ENCODE results near the gene ESD.
A peak's percentile ranks its signal among the peaks of the same experiment; 100 is the strongest.
"Not testable (repeated sequence)": the region's sequence is repeated elsewhere in the genome, so short reads cannot be mapped to it uniquely, and the experiment has no call there.

Gene ESD

DNA sequence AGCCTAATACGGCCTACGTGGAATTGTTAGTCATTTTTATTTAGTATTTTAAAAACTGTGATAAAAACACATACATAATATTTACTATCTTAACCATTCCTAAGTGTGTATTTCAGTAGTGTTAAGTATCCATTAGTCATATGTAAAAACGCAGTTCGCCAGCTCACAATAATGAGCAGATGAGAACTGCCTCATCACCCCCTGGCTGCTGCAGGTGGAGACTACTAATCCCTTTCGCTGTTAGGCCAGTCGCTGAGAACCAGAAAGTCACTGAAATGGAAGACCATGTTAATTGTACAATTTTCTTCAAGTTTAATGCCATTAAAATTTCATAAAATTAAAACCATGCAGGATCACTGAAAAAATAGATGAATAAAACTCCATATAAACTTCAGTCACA is 1.6 kb downstream of the ESD start:
- DNase-seq (ENCODE audit: low spot score) = no peak

DNA sequence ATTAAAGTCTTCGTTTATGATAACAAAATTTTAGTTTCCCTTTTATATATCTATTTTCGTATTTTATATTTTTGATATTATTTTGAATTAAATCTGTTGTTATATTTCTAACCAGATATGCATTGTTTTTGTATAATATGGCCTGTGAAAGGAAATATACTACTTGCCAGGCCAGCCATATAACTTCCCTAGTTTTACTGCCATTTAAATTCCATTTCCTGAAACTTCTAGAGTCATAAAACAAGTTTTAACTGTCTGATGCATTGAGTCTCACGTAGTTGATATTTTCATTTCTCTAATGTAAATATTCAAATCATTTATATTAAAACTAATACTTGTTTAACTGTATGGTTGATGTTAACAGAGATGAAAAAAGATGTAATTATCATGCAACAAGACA is 13.5 kb downstream of the ESD start:
- DNase-seq (ENCODE audit: low spot score) = no peak

DNA sequence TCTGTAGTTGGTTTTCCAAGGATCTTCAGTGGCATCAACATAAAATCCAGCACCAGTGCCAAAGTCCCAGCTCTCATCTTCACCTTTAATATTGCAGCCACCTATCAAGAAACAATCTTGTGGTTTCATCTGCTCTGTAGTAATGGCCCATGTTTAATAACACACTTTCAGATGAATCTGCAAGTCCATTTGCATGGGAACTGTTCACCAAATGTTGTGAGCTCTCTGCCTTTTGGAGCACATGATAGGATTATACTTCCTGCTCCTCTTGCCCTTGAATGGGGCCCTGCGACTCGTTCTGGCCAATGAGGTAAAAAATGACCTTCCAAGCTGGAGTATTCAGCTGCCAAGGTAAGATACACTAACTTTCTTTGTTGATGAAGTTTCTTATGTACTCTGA is 14.3 kb downstream of the ESD start:
- no peak for DNase-seq (ENCODE audit: low spot score)

DNA sequence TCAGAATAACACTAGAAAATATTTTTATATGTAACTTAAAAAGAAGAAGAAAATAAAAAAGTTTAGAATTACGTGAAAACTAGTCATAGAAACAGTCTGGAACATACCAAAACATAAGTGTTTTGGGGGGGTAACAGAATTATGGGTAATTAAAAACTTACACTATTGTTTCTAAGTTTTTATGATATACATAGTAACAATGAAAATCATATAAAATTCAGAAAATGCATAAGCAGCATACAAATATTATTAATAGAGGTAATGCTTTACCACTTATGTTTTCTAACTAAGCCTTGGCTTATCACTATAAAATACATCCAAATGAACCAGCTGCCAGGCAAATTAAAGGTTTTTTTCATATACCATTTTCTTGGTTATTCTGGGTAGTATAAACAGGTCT is 14.9 kb downstream of the ESD start:
- no peak for DNase-seq (ENCODE audit: low spot score)

DNA sequence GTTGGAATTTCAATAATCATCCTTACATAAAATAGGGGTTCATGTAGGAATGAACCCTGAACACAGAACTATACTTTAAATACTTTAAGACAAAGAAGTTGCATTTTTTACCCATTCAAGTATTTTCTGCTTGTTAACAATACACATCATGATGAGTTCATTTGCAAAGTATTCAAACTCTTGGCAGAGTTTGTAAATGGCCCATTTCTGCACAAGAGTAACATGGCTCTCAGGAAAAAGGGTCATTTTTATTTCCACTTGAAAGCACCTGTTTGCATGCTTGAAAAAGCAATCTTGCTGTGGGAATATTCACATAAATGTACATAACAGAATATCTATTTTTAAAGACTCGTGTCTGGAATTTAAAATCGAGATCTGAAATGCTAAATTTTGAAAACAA is 18.1 kb downstream of the ESD start:
- peak; percentile 32 for DNase-seq (ENCODE audit: low spot score)

DNA sequence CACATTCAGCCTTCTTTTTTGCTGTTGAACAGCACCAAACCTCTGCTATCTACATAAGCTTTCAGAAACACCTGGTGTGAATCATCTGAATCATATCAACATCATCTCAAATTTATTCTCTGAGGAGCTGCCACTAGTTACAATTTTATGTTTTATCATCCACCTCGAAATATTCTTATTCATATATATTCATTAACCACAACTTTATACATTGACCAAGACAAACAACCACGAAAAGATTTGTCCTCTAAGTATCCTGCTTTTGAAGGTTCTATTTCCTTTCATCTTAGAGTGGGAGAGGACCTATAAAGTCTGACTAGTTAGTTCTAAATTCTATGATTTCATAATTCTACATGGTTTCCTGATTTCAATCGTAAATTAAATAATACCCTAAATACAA is 18.9 kb downstream of the ESD start:
- no peak for DNase-seq (ENCODE audit: low spot score)

DNA sequence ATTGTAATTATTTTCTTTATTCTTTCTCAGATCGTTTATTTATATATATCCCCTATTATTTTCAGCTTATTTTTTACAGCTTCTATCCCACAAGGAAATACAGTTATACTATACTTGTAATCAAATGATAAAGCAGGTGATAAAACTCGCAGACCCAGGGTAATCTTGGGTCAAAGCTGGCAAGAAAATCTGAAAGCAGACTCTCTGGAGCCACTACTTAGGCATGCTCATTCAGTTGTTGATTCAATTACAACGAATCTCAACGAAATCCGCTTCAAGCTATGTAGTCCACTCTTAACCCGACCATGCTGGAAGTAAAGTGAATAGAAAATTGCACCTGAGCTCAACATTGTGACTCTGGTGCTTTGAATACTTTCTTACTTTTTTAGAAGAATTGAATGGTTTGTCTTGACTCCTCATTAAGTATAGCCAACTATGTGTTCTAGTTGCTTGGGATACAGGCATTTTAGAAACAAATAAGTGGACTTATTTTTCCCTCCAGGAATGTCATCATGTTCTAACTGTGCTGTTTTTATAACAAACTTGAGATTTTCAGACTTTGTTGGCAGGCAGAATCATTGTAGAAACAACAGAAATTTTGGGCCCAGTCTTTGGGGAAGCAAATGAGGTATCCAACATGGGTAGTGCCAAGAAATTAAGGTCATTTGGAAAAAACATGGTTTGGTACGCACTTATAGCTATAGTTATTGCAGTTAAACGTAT is 21.4 kb downstream of the ESD start:
- no peak for DNase-seq (ENCODE audit: low spot score)

DNA sequence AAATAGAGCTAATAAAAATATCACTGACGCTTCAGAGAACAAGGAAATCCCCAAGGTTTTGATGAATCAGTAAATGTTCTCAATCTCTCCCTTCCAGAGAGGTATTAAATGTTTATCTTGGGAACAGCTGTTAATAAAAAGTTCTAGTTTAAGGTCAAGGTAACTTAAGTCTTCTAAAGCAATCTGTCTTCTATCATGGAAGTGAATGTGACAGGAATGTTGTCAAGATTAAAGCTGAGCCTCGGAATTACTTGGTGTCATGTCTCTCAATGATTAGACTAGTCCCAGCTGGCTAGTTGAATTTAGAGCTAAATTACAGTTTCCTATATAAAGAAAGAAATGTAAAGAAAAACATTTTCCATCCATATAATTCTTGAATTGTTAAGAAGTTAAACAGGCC is 23.4 kb downstream of the ESD start:
- DNase-seq (ENCODE audit: low spot score) = no peak

DNA sequence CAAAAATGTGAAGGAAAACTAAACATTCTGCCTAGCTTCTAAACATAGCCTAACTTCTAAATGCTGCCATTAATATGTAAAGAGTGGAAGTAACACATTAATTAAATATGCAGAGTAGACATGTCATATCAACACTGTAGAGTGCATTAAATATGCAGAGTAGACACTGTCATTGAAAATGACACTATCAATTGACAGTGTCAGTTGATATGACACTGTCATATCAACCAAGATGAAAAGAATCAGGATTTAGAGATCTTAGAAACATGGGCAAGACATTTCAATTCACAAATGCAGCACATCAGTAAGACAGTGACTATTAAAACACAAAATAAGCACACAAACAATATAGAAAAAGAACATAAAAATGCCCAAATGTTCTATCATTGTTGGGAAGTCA is 25.3 kb downstream of the ESD start:
- no peak for DNase-seq (ENCODE audit: low spot score)

DNA sequence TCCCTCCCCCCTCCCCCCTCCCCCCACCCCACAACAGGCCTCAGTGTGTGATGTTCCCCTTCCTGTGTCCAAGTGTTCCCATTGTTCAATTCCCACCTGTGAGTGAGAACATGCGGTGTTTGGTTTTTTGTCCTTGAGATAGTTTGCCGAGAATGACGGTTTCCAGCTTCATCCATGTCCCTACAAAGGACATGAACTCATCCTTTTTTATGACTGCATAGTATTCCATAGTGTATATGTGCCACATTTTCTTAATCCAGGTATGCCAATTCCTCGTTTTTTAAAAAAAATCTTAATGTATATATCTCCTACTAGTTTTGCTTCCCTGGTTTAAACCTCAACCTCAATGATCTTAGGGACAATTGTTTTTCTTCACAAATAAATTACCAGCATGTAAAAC is 27.0 kb downstream of the ESD start:
- not testable (repeated sequence) for DNase-seq (ENCODE audit: low spot score)

DNA sequence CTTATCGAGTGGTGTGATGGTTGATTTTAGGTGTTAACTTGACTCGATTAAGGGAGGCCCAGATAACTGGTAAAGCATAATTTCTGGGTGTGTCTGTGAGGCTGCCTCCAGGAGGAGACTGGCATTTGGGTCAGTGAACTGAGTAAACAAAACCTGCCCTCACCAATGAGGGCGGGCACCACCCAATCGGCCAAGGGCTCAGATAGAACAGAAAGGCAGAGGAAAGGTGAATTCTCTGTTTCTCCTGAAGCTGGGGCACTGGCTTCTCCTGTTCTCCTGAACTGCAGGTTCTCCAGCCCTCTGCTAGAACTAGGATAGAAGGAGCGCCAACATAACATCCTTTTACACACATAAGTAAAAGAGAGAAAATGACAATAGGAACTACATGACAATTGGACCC is 35.1 kb downstream of the ESD start:
- DNase-seq (ENCODE audit: low spot score) = no peak

DNA sequence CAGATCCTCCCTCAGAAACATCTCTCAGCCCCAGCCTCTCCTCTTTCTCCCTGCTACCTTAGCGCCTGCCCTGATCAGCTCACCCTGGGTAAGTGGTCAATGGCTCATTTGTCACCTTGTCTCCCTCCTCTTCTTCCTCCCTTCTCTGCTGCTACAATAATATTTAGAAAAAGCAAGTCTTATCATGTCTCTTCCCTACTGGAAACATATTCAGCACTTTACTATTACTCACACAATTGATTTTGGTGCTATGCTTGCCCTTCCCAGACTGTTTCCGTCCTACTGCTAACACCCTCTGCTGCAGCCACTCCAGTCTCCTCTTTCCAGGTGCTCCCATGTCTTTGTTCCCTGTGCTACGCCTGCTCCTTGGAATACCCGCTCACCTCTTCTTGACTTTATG is 35.8 kb downstream of the ESD start:
- no peak for DNase-seq (ENCODE audit: low spot score)

DNA sequence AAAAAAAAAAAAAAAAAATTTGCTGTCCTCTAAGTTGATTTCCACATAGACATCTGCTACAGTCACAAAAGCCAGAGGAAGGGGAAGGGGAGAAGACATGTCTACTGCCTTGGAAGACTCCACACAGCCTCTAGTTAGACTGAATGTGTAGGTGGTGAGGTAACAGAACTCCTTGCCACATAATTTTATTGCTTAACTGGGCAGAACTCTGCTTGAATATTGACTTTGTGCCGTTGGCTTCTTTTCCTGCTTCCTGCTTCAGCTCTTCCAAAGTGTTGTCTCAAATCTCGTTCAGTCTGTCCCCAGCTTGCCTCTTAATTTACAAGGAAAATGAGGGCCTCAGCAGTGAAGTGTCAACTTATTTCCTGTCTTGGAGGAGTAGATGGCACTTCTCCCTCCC is 37.1 kb downstream of the ESD start:
- DNase-seq (ENCODE audit: low spot score) = peak; percentile 24

DNA sequence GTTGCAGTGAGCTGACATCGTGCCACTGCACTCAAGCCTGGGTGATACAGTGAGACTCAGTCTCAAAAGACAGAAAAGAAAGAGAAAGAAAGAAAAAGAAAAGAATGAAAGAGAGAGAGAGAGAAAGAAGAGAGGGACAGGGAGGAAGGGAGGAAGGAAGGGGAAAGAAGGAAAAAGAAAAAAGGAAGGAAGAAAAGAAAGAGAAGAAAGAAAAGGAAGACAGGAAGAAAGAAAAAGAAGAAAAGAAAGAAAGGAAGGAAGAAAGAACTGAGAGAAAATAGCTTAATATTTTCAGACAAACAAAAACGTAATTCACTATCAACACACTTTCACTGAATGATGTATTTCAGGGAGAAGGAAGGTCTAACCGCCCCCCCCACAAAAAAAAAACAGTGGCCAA is 39.3 kb downstream of the ESD start:
- DNase-seq (ENCODE audit: low spot score) = no peak

DNA sequence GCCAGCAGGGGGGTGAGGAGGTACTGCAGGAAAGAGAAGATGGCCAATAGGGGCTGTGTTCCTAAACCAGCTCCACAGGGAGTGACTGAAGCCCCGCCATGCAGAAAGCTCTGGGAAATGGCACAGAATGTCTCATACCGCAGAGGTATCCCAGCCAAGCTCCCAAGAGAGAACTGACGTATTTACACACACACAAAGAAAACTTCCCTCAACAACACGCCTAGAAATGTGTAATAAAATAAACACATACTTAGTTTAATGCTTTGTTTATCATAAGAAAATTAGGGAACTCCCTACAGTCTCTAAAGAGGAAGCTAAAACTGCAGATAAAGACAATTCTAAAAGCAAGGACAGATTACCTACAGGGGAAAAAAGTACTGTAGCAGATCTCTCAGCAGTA is 40.0 kb downstream of the ESD start:
- DNase-seq (ENCODE audit: low spot score) = peak; percentile 22

DNA sequence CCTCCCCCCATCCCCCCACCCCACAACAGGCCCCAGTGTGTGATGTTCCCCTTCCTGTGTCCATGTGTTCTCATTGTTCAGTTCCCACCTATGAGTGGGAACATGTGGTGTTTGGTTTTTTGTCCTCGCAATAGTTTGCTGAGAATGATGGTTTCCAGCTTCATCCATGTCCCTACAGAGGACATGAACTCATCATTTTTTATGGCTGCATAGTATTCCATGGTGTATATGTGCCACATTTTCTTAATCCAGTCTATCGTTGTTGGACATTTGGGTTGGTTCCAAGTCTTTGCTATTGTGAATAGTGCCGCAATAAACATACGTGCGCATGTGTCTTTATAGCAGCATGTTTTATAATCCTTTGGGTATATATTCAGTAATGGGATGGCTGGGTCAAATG is 41.5 kb downstream of the ESD start:
- not testable (repeated sequence) for DNase-seq (ENCODE audit: low spot score)

DNA sequence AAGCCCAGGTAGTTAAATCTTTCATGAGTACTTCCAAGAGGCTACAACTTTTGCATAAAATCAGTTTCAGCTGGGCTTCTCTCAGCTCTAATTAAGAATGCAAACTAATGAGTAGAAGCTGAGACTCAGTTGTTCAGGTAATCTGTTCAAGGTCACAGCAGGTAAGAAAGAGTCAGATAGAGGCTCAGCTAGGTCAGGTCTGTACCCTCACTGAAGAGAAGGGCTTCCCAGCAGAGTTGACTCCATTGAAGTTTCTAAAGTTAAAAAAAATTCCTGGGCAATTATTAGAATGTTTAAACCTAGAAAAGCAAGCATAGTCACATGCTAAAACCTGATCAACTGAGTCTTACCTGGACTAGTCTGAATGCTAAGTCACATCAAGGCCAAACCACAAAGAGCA is 42.1 kb downstream of the ESD start:
- no peak for DNase-seq (ENCODE audit: low spot score)

DNA sequence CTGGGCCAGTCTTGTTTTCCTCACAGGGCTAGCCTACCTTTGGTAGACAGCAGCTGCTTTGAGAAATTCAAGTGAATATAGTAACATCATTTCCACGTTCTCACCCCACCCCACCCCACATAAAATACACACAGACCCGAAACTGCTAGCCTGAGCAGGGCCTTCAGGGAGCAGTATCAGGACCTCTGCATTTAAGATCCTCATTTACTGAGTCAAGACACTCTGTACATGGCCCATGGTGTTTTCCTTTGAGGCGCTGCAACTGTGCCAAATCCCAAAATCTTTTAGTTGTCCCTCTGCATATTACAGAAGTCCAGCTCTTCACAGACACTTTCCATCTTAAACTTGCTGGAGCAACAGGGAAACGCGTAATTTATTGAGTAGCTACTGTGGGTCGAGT is 43.0 kb downstream of the ESD start:
- DNase-seq (ENCODE audit: low spot score) = no peak

DNA sequence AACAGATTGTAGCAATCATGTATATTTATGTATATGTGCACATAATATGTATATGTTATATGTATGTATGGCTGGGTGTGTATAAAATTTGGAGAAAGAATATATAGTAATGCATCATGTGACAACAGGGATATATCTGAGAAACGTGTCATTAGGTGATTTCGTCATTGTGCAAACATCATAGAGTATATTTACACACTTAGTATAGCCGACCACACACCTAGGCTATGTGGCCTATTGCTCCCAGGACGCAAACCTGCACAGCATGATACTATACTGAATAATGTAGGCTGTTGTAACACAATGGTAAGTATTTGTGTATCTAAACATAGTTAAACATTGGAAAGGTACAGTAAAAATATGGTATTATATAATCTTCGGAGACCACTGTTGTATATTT is 43.8 kb downstream of the ESD start:
- DNase-seq (ENCODE audit: low spot score) = no peak

DNA sequence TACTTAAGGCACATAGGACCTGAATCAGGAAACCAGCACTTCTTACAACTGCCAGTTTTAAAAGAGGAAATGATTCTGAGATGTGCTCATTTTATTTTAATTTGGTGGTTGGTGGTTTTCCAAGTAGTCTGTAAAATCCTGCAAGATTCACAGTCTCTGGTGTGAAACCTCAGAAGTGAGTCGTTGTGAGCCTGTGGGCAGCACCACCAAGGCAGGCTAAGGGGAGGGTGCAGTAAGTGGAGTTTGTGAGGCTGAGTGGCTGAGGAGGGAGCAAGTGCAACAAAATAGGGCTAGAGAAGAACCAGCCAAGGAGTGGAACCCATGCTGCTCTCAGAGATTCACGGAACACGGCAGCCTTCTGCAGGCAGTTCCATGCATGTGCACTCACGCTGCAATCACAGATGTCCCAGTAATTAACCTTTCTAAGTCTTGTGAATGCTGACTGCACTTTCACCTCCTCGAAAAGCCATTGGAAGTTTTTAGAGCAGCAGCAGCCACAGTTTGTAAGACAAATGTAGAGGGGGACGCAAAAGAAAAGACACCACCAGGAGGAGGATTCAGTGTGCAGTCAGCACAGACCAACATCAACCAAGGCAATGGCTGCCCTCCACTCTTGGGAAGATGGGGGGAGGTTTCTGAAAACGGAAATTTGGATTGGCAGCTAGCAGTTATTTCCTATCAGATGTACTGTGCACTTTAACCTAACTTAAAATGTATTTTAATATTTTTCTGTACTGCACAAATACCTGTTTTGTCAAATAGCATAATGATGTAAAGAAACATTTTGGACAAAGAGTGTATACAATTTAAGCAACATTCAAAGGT is 44.9 kb downstream of the ESD start:
- DNase-seq (ENCODE audit: low spot score) = peak; percentile 30

DNA sequence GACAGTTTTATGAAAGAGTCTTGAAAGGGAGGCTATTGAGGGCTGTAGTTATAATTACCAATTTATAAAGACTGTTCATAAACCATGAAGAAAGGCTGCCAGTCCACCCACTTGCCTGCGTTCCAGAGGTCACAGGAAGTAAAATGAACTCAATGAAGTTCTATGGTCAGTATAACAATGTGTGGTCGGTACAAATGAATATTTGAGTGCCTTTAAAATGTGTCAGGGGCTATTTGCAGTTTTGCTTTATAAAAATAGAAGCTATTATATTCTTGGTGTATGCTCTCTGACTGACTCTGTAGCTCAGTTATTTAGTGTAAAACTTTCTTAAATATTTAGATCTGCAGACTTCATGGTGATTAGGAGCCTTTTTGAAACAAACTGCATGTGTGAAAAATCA is 47.0 kb downstream of the ESD start:
- DNase-seq (ENCODE audit: low spot score) = no peak

DNA sequence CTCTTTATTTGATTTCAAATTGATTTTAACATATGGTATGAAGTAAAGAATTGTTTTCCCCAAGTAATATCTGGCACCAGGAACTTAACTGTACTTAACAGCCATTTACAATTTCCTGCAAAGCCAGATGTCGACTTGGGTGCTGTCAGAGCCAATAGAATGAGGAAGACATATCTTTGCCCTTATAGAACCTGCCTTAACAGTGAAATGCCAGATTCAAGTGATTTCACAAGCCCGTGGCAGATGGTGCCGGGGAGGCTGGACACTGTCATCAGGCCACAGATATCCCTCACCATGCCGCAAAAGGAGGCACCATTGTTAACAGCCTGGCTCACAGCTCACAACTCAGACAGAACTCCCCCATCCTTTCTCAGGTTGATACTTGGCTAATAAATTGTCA is 48.7 kb downstream of the ESD start:
- no peak for DNase-seq (ENCODE audit: low spot score)

DNA sequence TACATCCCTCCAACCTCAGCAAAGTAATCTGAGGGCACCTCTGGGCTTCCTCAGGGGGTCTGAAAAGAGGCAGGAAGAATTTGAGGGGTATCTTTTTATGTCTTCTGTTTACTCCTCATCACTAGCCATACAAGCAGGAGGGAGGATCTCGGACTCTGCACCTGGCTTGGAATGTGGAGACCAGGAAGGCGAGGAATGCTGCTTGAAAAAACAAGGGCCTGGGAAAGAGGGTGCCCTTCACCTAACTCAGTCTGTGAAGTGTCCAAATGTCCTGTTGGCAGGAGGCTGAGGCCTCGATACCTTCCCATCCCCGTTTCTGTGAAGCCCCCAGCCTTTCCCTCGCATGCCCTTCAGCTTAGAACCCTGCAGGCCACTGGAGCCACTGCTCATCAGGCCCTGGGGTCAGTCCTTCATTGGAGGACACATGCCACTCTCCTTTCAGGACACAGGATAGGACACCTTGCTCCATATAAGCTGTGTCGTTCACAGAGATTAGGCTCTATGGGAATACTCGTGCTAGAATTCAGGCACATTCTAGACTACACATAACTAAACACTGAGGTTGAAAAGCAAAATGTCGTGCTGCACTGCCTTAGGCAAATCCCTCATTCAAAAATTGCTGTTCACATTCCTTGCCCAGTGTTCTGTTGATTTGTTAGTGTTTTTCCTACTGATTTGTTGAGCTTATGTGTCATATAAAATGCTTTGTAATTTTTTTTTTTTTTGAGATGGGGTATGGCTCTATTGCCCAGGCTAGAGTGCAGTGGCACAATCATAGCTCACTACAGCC is 49.7 kb downstream of the ESD start:
- DNase-seq (ENCODE audit: low spot score) = no peak
